NCI-H1436 treated with DMSO at 0.1 percent for 48 hours (cell line): ENCODE data around the gene TLCD4.
"Not testable (repeated sequence)": the region's sequence is repeated elsewhere in the genome, so short reads cannot be mapped to it uniquely, and the experiment has no call there.

Experiments used
- DNase-seq: peaks from one replicate; lab custom pipeline; 2025; lab: John Stamatoyannopoulos, UW

Gene TLCD4

GRCh38 chr1:95117207-95118066, at the start of gene TLCD4:
TSS of gene TLCD4 (plus strand) at chr1:95117355. CDS start at chr1:95143902, 26,547 bp downstream.
- DNase-seq, result no peak

- no peak for DNase-seq
Observed at GRCh38 chr1:95067568-95067967, 49.6 kb upstream of the TLCD4 start.

GRCh38 chr1:95068956-95069709, 48.0 kb upstream of the TLCD4 start:
- DNase-seq, result no peak

GRCh38 chr1:95069710-95070093, 47.5 kb upstream of the TLCD4 start:
- no peak for DNase-seq

- DNase-seq, result no peak
Observed at GRCh38 chr1:95071539-95071938, 45.6 kb upstream of the TLCD4 start.

GRCh38 chr1:95072117-95072516, 45.0 kb upstream of the TLCD4 start:
- no peak for DNase-seq

GRCh38 chr1:95072532-95073419, 44.4 kb upstream of the TLCD4 start, which contains the start of gene ALG14:
TSS of gene ALG14 (minus strand) at chr1:95072951. CDS start at chr1:95072898, 53 bp downstream.
- peak; percentile 72 for DNase-seq

- no peak for DNase-seq
Observed at GRCh38 chr1:95073446-95073845, 43.7 kb upstream of the TLCD4 start.

- no peak for DNase-seq
Observed at GRCh38 chr1:95076034-95076433, 41.1 kb upstream of the TLCD4 start.

GRCh38 chr1:95080446-95080845, 36.7 kb upstream of the TLCD4 start:
- no peak for DNase-seq

GRCh38 chr1:95080879-95081278, 36.3 kb upstream of the TLCD4 start:
- no peak for DNase-seq

GRCh38 chr1:95084317-95085176, 32.6 kb upstream of the TLCD4 start:
- DNase-seq, result no peak

- no peak for DNase-seq
Observed at GRCh38 chr1:95085376-95085775, 31.8 kb upstream of the TLCD4 start.

GRCh38 chr1:95086949-95087533, 30.1 kb upstream of the TLCD4 start:
- no peak for DNase-seq

- DNase-seq, result no peak
Observed at GRCh38 chr1:95088303-95088702, 28.9 kb upstream of the TLCD4 start.

- no peak for DNase-seq
Observed at GRCh38 chr1:95089650-95090287, 27.4 kb upstream of the TLCD4 start.

GRCh38 chr1:95091290-95091689, 25.9 kb upstream of the TLCD4 start:
- DNase-seq, result not testable (repeated sequence)

- not testable (repeated sequence) for DNase-seq
Observed at GRCh38 chr1:95092891-95093290, 24.3 kb upstream of the TLCD4 start.

- DNase-seq, result no peak
Observed at GRCh38 chr1:95093296-95093695, 23.9 kb upstream of the TLCD4 start.

GRCh38 chr1:95094923-95095322, 22.2 kb upstream of the TLCD4 start:
- no peak for DNase-seq
